Stimulated activated CD4-positive, alpha-beta T cell treated with anti-CD3 and anti-CD28 coated beads, Interleukin-12 subunit alpha, Interleukin-12 subunit beta, amount 100 ng/mL, for 24 hours (primary cell): ENCODE measurements around the gene CD93.

Experiments
- DNase-seq, 2 experiments: peaks; one replicate each; pipeline ENCODE4 v3.0.0-alpha.2; 2020; ENCODE audit warnings: low read depth in 2 of 2

CD93 gene

GRCh38 chr20:23083553-23084220, 2.4 kb downstream of the CD93 start:
- no peak for DNase-seq

- DNase-seq = no peak
These were observed 3.1 kb downstream of the CD93 start for GRCh38 chr20:23082846-23083552.

GRCh38 chr20:23081263-23081819, 4.8 kb downstream of the CD93 start:
- DNase-seq = no peak

- no peak for DNase-seq
These were observed 5.6 kb downstream of the CD93 start for GRCh38 chr20:23080521-23080920.

GRCh38 chr20:23079926-23080325, 6.2 kb downstream of the CD93 start:
- DNase-seq = no peak

- DNase-seq = no peak
These were observed 7.1 kb downstream of the CD93 start for GRCh38 chr20:23079016-23079351.

- no peak for DNase-seq
These were observed 7.6 kb downstream of the CD93 start for GRCh38 chr20:23078351-23079015.

GRCh38 chr20:23077277-23077676, 8.8 kb downstream of the CD93 start:
- DNase-seq = no peak

GRCh38 chr20:23074052-23074451, 12.1 kb downstream of the CD93 start:
- DNase-seq = no peak

- DNase-seq = no peak
These were observed 13.1 kb downstream of the CD93 start for GRCh38 chr20:23072892-23073586.

- no peak for DNase-seq
These were observed 14.1 kb downstream of the CD93 start for GRCh38 chr20:23071996-23072395.

GRCh38 chr20:23071398-23071797, 14.7 kb downstream of the CD93 start:
- DNase-seq = no peak

- no peak for DNase-seq
These were observed 17.0 kb downstream of the CD93 start for GRCh38 chr20:23069108-23069507.

GRCh38 chr20:23068283-23068682, 17.8 kb downstream of the CD93 start:
- no peak for DNase-seq

GRCh38 chr20:23066772-23067171, 19.4 kb downstream of the CD93 start:
- no peak for DNase-seq

- DNase-seq = no peak
These were observed 20.6 kb downstream of the CD93 start for GRCh38 chr20:23065266-23066201.

GRCh38 chr20:23063581-23063980, 22.5 kb downstream of the CD93 start:
- DNase-seq = no peak

GRCh38 chr20:23063168-23063567, 23.0 kb downstream of the CD93 start:
- DNase-seq = no peak

GRCh38 chr20:23062632-23063031, 23.5 kb downstream of the CD93 start:
- DNase-seq = no peak

GRCh38 chr20:23061734-23062561, 24.2 kb downstream of the CD93 start:
- no peak for DNase-seq
